HG03108 (cell line): ENCODE data around the gene CGB5.
"Not testable (repeated sequence)": the region's sequence is repeated elsewhere in the genome, so short reads cannot be mapped to it uniquely, and the experiment has no call there.

Experiments used
- ATAC-seq: cut with Tn5 transposase; IDR thresholded peaks from one replicate; pipeline ENCODE4 v1.9.1; 2021; ENCODE audit warnings: moderate library complexity; ENCODE audit not compliant: unreplicated experiment

The CGB5 gene

GRCh38 chr19:49043548-49043947 is at the start of gene CGB5:
TSS of gene CGB5 (plus strand) at chr19:49043848. CDS start at chr19:49044210, 362 bp downstream.
- not testable (repeated sequence) for ATAC-seq

GRCh38 chr19:48994035-48994386 is 49.6 kb upstream of the CGB5 start:
- ATAC-seq, result no peak

- no peak for ATAC-seq
Measured at GRCh38 chr19:48997972-48998371, 45.7 kb upstream of the CGB5 start.

DNA sequence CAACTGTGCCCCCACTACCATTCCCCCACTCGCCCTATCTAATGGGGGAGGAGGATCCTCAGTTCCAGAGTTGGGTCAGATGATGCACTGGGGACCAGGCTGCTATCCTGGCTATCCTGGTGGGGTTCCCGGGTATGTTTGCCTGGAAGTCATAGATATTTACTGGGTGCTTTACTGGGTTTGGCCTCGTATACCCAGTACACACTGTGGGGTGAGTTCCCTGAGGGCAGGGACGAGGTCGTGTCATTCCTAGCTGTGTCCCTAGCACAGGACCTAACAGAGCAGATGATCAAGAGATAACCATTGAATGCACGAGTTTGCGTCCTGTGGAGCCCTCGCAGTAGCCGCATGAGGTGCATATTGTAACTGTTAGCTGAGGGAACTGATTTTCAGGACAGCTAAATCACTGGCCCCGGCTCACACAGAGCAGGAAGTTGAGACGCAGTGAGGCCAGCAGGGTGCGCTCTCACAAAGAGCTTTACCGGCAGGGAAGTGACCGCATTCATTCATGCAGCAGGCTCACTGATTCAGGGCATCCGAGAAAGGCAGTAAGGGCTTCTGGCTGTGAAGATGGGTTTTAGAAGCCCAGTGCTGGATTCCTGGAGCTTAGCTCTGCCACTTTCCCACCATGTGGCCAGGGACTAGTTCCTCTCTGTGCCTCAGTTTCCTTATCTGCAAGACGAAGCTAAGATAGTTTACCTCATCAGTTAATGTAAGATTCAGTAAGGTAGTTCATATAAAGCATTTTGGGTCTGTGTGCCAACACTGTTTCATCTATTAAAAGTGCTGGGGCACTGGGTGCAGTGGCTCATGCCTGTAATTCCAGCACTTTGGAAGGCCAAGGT is 43.9 kb upstream of the CGB5 start:
- ATAC-seq, result no peak

GRCh38 chr19:49004133-49004532 is 39.5 kb upstream of the CGB5 start:
- ATAC-seq, result no peak

DNA sequence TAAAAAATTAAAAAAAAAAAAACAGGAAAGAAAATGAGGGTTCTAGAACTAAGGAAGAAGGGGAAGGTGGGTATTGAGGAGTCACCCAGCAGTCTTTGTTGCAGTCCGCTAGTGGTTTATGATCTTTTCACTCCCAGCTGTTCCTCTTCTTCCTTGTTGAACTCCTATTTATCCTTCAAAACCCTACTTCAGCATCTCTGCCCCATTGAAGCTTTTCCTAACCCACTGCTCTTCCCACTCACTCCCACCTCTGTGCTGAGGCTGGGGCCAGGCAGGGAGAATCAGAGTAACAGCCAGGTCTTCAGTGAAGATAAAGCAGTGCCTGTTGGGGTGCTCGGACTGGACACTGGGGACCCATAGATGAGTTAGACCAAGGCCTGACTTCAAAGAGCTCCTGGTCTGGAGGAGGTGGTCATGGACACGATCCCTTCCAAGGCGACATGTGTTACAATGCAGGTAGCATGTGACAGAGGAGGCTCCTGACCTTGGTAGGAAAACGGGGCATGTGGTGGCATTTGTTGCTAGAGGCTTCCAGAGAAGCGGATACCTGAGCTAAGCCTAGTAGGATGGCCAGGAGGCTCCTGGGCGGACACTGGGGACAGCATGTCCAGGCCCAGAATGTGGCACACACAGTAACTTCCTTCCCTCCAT is 38.6 kb upstream of the CGB5 start:
- no peak for ATAC-seq

DNA sequence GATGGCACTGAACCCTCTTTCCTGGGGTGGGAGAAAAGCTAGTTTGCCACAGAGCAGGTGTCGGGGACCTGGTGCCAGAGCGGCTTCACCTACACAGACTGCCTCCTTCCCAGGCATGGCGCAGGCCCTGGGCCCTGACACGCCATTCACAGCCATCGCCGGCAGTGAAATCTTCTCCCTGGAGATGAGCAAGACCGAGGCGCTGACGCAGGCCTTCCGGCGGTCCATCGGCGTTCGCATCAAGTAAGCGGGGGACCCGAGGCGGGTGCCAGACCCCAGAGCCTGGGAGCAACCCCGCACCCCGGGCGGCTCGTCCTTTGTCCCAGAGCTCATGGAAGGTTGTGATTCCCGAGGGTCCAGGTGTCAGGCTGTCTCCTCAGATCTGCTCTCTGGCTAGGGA is 36.7 kb upstream of the CGB5 start:
- ATAC-seq, result no peak

GRCh38 chr19:49009828-49010227 is 33.8 kb upstream of the CGB5 start:
- ATAC-seq, result no peak

DNA sequence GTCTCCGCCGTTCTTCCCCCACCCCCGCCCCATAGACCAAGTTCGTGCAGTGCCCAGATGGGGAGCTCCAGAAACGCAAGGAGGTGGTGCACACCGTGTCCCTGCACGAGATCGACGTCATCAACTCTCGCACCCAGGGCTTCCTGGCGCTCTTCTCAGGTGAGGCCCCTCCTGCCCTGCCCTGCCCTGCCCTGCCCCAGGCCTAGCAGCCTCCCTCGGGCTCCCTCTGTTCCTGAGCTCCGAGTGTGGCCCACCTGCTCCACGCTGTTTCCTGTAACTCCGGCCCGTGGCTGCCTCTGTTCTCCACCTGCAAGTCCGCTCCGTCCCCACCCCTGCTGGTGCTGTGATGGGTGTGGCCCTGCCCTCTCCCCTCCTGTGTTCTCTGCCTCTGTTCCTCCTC is 33.2 kb upstream of the CGB5 start:
- ATAC-seq, result no peak

DNA sequence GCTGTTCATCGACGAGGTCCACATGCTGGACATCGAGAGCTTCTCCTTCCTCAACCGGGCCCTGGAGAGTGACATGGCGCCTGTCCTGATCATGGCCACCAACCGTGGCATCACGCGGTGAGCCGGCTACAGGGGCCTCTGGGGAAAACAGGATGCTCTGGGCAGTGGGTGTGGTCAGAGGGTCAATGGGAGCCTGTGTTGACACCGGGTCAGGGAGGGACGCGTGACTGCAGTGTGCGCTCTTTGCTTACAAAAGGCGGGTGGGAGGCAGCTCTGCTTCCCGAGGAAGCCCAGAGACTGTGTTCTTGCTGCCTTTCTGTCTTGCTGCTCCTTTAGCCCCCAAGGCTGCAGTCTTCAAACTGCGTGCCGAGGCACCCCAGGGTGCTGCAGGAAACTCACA is 32.5 kb upstream of the CGB5 start:
- no peak for ATAC-seq

DNA sequence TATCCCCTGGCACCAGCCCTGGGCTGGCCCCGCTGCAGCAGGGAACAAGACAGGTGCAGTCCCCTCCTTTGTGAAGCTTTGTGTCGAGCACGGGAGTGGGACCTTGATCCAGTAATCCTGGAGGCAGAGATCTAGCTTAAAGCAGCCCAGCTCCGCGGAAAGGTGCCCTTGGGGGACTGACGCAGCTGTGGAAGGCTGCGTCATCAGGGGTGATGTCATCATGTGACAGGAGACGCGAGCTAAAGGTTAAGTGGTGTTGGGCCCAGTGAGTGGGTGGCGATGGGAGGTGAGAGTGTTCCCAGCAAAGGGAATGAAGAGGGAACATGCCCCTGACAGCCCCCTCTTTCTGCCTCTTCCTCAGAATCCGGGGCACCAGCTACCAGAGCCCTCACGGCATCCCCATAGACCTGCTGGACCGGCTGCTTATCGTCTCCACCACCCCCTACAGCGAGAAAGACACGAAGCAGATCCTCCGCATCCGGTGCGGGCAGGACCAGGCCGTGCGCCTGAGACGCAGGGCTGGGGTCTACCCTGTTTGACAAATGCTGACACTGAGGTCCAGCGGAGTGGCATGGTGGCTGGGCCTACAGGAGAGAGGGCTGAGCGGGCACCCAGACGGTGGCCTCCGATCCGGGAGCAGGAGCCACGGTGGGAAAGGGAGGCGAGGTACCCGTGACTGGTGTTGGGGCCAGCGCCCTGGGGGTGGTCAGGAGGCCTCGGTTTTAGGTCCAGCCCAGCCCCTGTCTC is 29.4 kb upstream of the CGB5 start:
- ATAC-seq, result no peak

DNA sequence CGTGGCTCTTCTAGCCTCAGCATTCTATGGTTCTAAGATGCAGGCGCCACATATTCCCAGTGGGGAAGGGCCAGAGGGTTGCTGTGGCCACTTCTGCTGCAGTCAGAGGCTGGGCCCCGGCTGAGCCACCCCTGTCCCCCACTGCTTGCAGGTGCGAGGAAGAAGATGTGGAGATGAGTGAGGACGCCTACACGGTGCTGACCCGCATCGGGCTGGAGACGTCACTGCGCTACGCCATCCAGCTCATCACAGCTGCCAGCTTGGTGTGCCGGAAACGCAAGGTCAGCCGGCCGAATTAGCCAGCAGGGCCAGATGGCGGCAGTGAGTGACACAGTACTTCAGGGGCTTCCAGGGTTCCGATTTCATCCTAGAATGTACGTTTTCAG is 28.8 kb upstream of the CGB5 start:
- no peak for ATAC-seq

- no peak for ATAC-seq
Measured at GRCh38 chr19:49016067-49016839, 27.4 kb upstream of the CGB5 start.

GRCh38 chr19:49017041-49017665 is 26.5 kb upstream of the CGB5 start, which contains the start of gene LHB:
TSS of gene LHB (minus strand) at chr19:49017091. CDS start at chr19:49017081, 10 bp downstream.
- ATAC-seq, result no peak

GRCh38 chr19:49017666-49018351 is 25.8 kb upstream of the CGB5 start:
- peak; percentile 42 for ATAC-seq

- not testable (repeated sequence) for ATAC-seq
Measured at GRCh38 chr19:49018388-49019241, 25.0 kb upstream of the CGB5 start.

DNA sequence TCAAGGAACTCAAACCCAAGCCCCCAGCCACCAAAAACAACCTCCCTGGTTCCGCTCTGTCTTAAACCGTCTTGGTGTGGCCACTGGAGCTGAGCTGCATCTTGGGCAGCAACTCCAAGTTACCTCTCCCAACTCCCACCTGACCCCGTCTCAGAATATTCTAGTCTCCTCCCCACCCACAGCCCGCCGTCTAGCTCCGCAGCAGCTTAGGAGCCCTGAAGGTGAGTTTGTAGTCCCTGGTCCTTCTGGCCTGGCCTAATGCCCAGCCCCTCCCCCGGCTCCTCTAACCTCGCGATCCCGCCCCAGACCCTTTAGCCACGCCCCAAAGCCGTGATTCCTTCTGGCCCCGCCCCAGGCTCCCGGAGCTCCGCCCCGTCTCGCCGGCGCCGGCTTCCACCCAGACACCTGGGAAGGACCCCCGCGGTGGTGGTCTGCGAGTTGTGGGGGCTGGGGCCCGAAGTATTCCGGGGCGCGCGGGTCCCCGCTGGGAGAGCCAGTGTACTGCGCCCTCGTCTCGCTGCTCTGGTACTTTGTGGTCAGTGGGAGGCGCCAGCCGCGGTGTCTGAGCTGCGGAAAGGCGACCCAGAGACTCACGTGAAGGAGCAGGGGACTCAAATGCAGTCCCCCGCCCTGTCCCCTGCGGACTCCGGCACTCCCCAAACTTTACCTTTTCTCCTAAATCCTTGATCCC is 24.3 kb upstream of the CGB5 start:
- no peak for ATAC-seq

GRCh38 chr19:49020342-49020741 is 23.3 kb upstream of the CGB5 start:
- no peak for ATAC-seq
